SK-N-SH (cell line): ENCODE measurements around the gene CCM2. TPM values are rescaled to one million over a fixed set of nuclear protein-coding genes. Genes with fewer than 3 reads are reported as not detected.

Experiments used
- CTCF ChIA-PET: fragments of 300-600, 350-600 bp; formaldehyde crosslinking; extraction: SDS; loops from one replicate; lab custom pipeline; 2021; lab: Yijun Ruan, JAX
- POLR2A ChIA-PET: fragments of 350-600 bp; sonication (Branson Sonifier 250); formaldehyde crosslinking; extraction: SDS; loops from one replicate; lab custom pipeline; 2020; ENCODE audit warnings: antibody characterized with exemption, inconsistent platforms; lab: Yijun Ruan, JAX
- DNase-seq: peaks from one replicate; pipeline ENCODE4 v3.0.0; 2012
- H2AFZ ChIP-seq: fragments of 200-600 bp; sonication (generic); 2 replicates; pipeline ENCODE4 v1.8.1; 2016; ENCODE audit warnings: antibody characterized with exemption, mild to moderate bottlenecking, low read depth
- H3F3A ChIP-seq: fragments of 200-600 bp; sonication (generic); replicated peaks from 2 replicates; pipeline ENCODE3; 2016; ENCODE audit warnings: antibody characterized with exemption, mild to moderate bottlenecking; ENCODE audit not compliant: insufficient read depth
- H3K27ac ChIP-seq, 2 experiments: fragments of 200-500 bp in 1 of 2; fragments of 200-600 bp in 1 of 2; sonication (Bioruptor generic) in 1 of 2; sonication (generic), shearing (Covaris generic) in 1 of 2; 2 replicates each; pipeline versions ENCODE4 v1.5.1 to v1.6.1; 2014 to 2016; ENCODE audit warnings: low read depth in 2 of 2, inconsistent platforms in 1 of 2, low read length in 1 of 2, mild to moderate bottlenecking in 1 of 2, mixed read lengths in 1 of 2
- H3K27me3 ChIP-seq: fragments of 200-600 bp; sonication (generic), shearing (Covaris generic); 2 replicates; pipeline ENCODE4 v1.6.1; 2016; ENCODE audit warnings: mixed run types; ENCODE audit not compliant: insufficient read depth
- H3K36me3 ChIP-seq, 2 experiments: fragments of 200-500 bp in 1 of 2; fragments of 200-600 bp in 1 of 2; sonication (Bioruptor generic) in 1 of 2; sonication (generic) in 1 of 2; replicated peaks in 1 of 2; 2 replicates each; pipeline versions ENCODE3 to v1.5.1; 2014 to 2016; ENCODE audit warnings: low read length in 1 of 2, mild to moderate bottlenecking in 1 of 2; ENCODE audit not compliant: insufficient read depth in 2 of 2, control insufficient read depth in 1 of 2
- H3K4me1 ChIP-seq, 2 experiments: fragments of 200-500 bp in 1 of 2; fragments of 200-600 bp in 1 of 2; sonication (Bioruptor generic) in 1 of 2; sonication (generic), shearing (Covaris generic) in 1 of 2; 2 replicates each; pipeline versions ENCODE4 v1.5.1 to v1.6.1; 2014 to 2016; ENCODE audit warnings: low read depth in 1 of 2, low read length in 1 of 2, mixed run types in 1 of 2; ENCODE audit not compliant: insufficient read depth in 2 of 2, control insufficient read depth in 1 of 2
- H3K4me2 ChIP-seq: fragments of 200-600 bp; sonication (generic), shearing (Covaris generic); 2 replicates; pipeline ENCODE4 v1.6.1; 2017; ENCODE audit warnings: mixed run types
- H3K4me3 ChIP-seq, 2 experiments: fragments of 200-500 bp in 1 of 2; fragments of 200-600 bp in 1 of 2; sonication (Bioruptor generic) in 1 of 2; sonication (generic), shearing (Covaris generic) in 1 of 2; 2 replicates each; pipeline versions ENCODE4 v1.5.1 to v1.8.1; 2014 to 2016; ENCODE audit warnings: low read depth in 2 of 2, inconsistent platforms in 1 of 2, low read length in 1 of 2, mild to moderate bottlenecking in 1 of 2, mixed read lengths in 1 of 2, moderate library complexity in 1 of 2
- H3K79me2 ChIP-seq: fragments of 200-600 bp; sonication (generic); 2 replicates; pipeline ENCODE4 v1.8.1; 2017; ENCODE audit warnings: mild to moderate bottlenecking; ENCODE audit not compliant: insufficient read depth
- H3K9ac ChIP-seq: fragments of 200-600 bp; sonication (generic); 2 replicates; pipeline ENCODE4 v1.6.1; 2017; ENCODE audit warnings: mixed run types
- H3K9me2 ChIP-seq: fragments of 200-600 bp; sonication (generic); 2 replicates; pipeline ENCODE4 v1.6.1; 2017; ENCODE audit warnings: mixed run types
- H3K9me3 ChIP-seq: fragments of 200-600 bp; sonication (generic); 2 replicates; pipeline ENCODE4 v1.6.1; 2017; ENCODE audit warnings: mixed run types, mild to moderate bottlenecking, moderate library complexity
- H4K20me1 ChIP-seq: fragments of 200-600 bp; sonication (generic); 2 replicates; pipeline ENCODE4 v1.6.1; 2017; ENCODE audit warnings: mild to moderate bottlenecking, mixed run types; ENCODE audit not compliant: insufficient read depth
- GABPA ChIP-seq: IDR thresholded peaks from 2 replicates; pipeline ENCODE4 v1.4.0; 2012; ENCODE audit warnings: low read depth, mild to moderate bottlenecking
- JUND ChIP-seq: IDR thresholded peaks from 2 replicates; pipeline ENCODE4 v1.4.0; 2012
- NRF1 ChIP-seq: IDR thresholded peaks from 2 replicates; pipeline ENCODE4 v1.6.1; 2012; ENCODE audit warnings: low read depth, mild to moderate bottlenecking, low read length
- RAD21 ChIP-seq: IDR thresholded peaks from 2 replicates; pipeline ENCODE4 v1.6.1; 2012; ENCODE audit warnings: mild to moderate bottlenecking, low read length
- RXRA ChIP-seq: IDR thresholded peaks from 2 replicates; pipeline ENCODE4 v1.4.0; 2012; ENCODE audit warnings: low read depth, mild to moderate bottlenecking, borderline replicate concordance
- TAF1 ChIP-seq: IDR thresholded peaks from 2 replicates; pipeline ENCODE4 v1.6.1; 2012; ENCODE audit warnings: low read depth, mild to moderate bottlenecking, low read length, moderate library complexity, borderline replicate concordance
- TEAD4 ChIP-seq: IDR thresholded peaks from 2 replicates; pipeline ENCODE4 v1.4.0; 2012; ENCODE audit warnings: mild to moderate bottlenecking, borderline replicate concordance; ENCODE audit not compliant: insufficient read depth
- WGBS: methylation state at CpG from one replicate; pipeline ENCODE4 v1.1.6; 2017; ENCODE audit warnings: low lambda C conversion rate; 5-methylcytosine and 5-hydroxymethylcytosine counted together
- polyA plus RNA-seq, 3 experiments: library from polyadenylated mRNA; depleted of rRNA; stranded (reverse); fragments of >200 nt; gene quantifications; 2 replicates each; pipeline ENCODE4 v1.2.3, GENCODE V29; 2012
- TF ChIP-seq, protein P1 (sequence below): fragments of 200-600 bp; sonication (generic); IDR thresholded peaks from 2 replicates; pipeline ENCODE4 v1.6.1; 2017; ENCODE audit warnings: antibody characterized with exemption, mild to moderate bottlenecking, moderate library complexity
- TF ChIP-seq, protein P2 (sequence below): fragments of 150-350 bp; IDR thresholded peaks from 2 replicates; pipeline ENCODE4 v1.6.1; 2016; ENCODE audit warnings: mild to moderate bottlenecking, low read depth, low read length

CCM2 gene
- polyA plus RNA-seq, 1 of the 3 experiments (the other 2 are of a cell fraction): 83.2 TPM

DNA sequence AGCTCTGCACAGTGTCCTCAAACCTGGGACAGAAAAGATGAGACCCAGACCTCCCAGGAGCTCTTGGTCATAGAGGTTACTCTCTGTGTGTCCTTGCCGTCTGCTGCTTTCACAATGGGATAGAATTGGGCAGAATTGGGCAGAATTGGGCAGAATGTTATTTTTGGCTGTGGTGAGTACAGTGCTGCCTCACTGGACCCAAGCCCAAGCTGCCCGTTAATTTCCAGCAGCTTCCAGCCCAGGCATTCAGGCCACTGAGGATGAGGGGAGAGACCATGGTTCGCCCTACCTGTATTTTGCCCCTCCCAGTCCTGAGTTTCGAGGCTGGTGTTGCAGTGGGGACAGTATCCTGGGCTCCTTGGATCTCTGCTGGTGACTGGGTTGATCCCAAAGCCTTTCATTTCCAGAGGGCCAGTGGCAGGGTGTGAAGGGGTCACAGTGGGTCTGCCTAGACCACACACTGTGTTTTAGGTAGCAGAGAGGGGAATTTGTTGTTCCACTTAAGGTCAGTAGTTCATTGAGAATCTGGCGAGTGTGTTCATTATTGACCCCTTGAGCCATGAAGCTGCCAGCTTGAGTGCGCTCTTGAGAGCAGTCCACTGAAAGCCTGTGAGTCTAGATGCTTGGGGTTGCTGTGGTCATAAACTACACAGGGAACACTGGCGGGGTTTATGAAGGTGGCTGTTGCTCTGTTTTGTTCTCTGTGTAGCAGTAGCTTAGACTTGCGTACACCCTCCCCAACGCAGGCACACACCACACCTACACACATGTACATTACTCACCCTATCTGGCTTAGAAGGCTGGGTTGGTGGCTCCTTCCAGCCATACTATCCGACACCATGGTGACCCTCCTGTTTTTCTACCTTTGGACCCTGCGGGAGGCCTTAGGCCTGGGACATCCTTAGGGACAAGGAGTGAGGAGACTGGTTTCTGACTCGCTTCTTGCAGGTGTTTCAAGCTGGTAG lies 65.3 kb downstream of the CCM2 start:
- peaks cover 32% of the 10 kb centered on the region for H4K20me1 ChIP-seq
- no peak overlapping the region for H3K4me3 ChIP-seq
- H3K27me3 ChIP-seq: no peaks in the 10 kb centered on the region
- H3K4me2 ChIP-seq: no peak overlapping the region
- TF ChIP-seq GABPA (no peak), TEAD4 (no peak), RAD21 (no peak), NRF1 (no peak), JUND (no peak), TAF1 (no peak)
- H3K9ac ChIP-seq: no peak overlapping the region
- no peaks in the 10 kb centered on the region for H3F3A ChIP-seq
- H3K79me2 ChIP-seq: peaks cover 57% of the 10 kb centered on the region
- no peaks in the 10 kb centered on the region for H3K9me3 ChIP-seq
- 97% methylated on average over 12 of the region's 12 CpGs for WGBS
- no peaks in the 10 kb centered on the region for H3K9me2 ChIP-seq
- ChIA-PET POLR2A (no interaction called here), CTCF (interaction anchor here (0.7 to 1.2 kb wide), 2 partner anchors 92 to 208 kb away, joined by 5 to 6 read pairs; no protein-coding TSS in a partner anchor)
- H3K36me3 ChIP-seq: peaks cover 32 to 44% of the 10 kb centered on the region in 2 experiments
- H3K27ac ChIP-seq: no peak overlapping the region
- no peaks in the 10 kb centered on the region; a peak in 1 of 4 replicates for H3K4me1 ChIP-seq
- no peak for DNase-seq
- no peak overlapping the region for H2AFZ ChIP-seq

DNA sequence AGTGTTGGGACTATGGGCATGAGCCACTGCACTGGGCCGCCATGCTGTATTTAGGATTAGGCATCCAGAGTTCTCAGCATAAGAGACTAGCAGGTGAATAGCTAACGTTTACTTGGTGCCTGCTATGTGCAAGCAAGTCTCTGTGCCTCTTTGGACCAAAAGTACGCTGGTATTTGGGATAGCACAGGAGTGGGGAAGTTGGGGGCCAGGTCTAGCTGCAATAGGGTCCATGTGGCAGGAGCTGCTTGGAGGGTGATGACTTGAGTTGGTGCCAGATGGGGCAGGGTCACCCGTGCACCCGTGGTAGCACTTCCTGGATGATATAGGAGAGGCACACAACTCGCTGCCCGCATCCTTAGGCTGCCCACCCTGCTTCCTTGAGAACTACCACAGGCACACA lies 66.4 kb downstream of the CCM2 start:
- Histone ChIP-seq H3K9me3 (no peaks in the 10 kb centered on the region), H3F3A (no peaks in the 10 kb centered on the region), H3K4me2 (no peak overlapping the region), H3K27me3 (no peaks in the 10 kb centered on the region), H3K4me3 (no peak overlapping the region), H3K9ac (no peak overlapping the region), H3K27ac (no peak overlapping the region), H3K4me1 (peaks cover 0 to 3% of the 10 kb centered on the region in 2 experiments; a peak in 1 of 4 replicates), H3K36me3 (peaks cover 36 to 49% of the 10 kb centered on the region in 2 experiments), H4K20me1 (peaks cover 21% of the 10 kb centered on the region), H3K9me2 (no peaks in the 10 kb centered on the region), H2AFZ (no peak overlapping the region), H3K79me2 (peaks cover 46% of the 10 kb centered on the region)
- POLR2A ChIA-PET: no interaction called here
- CTCF ChIA-PET: interaction anchor here (0.7 to 1.2 kb wide), 2 partner anchors 93 to 209 kb away, joined by 5 to 6 read pairs; no protein-coding TSS in a partner anchor
- no peak for TF ChIP-seq RXRA
- TF ChIP-seq, protein P1, sequence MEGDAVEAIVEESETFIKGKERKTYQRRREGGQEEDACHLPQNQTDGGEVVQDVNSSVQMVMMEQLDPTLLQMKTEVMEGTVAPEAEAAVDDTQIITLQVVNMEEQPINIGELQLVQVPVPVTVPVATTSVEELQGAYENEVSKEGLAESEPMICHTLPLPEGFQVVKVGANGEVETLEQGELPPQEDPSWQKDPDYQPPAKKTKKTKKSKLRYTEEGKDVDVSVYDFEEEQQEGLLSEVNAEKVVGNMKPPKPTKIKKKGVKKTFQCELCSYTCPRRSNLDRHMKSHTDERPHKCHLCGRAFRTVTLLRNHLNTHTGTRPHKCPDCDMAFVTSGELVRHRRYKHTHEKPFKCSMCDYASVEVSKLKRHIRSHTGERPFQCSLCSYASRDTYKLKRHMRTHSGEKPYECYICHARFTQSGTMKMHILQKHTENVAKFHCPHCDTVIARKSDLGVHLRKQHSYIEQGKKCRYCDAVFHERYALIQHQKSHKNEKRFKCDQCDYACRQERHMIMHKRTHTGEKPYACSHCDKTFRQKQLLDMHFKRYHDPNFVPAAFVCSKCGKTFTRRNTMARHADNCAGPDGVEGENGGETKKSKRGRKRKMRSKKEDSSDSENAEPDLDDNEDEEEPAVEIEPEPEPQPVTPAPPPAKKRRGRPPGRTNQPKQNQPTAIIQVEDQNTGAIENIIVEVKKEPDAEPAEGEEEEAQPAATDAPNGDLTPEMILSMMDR: no peak
- TF ChIP-seq, protein P2, sequence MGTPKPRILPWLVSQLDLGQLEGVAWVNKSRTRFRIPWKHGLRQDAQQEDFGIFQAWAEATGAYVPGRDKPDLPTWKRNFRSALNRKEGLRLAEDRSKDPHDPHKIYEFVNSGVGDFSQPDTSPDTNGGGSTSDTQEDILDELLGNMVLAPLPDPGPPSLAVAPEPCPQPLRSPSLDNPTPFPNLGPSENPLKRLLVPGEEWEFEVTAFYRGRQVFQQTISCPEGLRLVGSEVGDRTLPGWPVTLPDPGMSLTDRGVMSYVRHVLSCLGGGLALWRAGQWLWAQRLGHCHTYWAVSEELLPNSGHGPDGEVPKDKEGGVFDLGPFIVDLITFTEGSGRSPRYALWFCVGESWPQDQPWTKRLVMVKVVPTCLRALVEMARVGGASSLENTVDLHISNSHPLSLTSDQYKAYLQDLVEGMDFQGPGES: no peak
- DNase-seq: no peak
- whole genome bisulfite sequencing: 91% methylated on average over 7 of the region's 7 CpGs
